ENCODE results near the gene CRYBA1.

DNA sequence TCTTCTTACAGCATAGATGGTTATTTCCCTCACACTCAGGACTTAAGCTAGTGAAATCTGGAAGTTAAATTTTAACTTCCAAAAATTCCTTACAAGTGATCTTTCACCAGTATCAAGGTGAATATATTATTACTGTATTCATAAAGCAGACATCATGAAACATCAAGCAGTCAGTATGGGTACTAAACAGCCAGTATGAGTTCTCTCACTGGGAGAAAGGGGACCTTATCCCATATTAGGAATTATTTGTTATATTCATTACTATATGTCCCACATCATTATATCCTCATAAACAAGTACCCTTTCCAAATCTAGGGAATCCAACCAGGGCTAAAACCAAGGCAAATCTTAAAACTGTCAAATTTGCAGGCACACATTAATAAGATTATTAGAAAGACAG is 32.0 kb downstream of the CRYBA1 start:
- TF ChIP-seq GATA2 (IDR thresholded peaks at IDR 0.05; ENCODE audit: low read depth, low read length): no peak
- TF ChIP-seq GATA3 (IDR thresholded peaks at IDR 0.05; ENCODE audit: low read depth, low read length): no peak
